CD4-positive, alpha-beta T cell treated with Interleukin-10 for 1 hour (primary cell): ENCODE measurements around the gene FAM117B.

Experiments
- DNase-seq: peaks from one replicate; pipeline ENCODE4 v3.0.0-alpha.2; 2020

FAM117B gene

DNA sequence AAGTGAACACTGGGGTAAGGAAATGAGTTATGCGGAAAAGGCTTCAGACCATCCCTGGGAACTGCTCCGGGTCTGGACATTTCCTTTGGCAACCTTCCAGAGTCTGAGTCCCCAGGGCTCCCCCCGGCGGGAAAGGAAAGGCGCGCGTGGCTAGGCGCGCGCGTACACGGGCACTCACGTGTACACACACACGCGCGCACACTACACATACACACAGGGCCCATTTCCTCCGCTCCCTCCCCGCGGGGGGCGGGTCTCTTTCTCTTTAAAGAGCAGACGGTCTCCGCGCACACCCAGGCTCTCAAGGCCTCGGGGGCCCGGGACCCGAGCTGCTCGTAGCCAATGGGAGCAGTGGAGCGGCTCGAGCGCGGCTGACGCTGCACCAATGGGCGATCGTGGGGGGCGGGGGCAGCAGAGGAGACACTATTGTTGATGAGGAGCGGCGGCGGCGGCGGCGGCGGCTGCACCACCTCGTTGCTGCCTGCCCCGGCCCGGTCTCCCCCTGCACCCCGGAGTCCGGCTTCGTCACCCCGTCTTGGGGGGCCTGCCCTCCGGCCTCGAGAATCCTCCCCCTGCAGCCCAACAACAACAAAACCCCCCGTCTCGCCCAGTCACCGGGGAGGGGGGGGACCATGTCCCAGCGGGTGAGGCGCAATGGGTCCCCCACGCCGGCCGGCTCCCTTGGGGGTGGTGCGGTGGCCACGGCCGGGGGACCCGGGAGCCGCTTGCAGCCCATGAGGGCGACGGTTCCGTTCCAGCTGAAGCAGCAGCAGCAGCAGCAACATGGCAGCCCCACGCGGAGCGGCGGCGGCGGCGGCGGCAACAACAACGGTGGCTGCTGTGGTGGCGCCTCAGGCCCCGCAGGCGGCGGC, at the start of gene FAM117B:
FAM117B (plus strand) TSS at position 414 of the 872 bp plus-strand sequence; CDS start at position 633, 219 bp downstream.
- DNase-seq: peak; percentile 98

- peak; percentile 80 for DNase-seq
Observed at GRCh38 chr2:202588647-202589581, 45.9 kb upstream of the FAM117B start.

DNA sequence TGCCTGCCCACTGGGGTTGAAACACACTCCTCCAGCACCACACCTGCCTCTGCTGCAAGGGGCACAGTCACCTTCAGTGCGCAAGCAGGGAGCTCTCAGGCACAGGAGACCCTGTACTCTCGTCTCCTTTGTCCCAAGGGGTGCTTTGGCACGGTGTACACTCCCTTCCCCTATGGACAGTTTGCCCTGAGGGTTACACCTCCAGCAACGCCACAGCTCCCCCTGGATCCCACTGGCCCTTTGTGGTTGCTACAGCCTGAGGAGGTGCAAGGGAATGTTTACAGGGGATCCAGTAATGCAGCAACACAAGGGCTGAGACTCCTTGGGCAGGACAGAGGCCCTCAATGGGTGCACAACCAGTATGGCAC, 45.2 kb upstream of the FAM117B start:
- no peak for DNase-seq

DNA sequence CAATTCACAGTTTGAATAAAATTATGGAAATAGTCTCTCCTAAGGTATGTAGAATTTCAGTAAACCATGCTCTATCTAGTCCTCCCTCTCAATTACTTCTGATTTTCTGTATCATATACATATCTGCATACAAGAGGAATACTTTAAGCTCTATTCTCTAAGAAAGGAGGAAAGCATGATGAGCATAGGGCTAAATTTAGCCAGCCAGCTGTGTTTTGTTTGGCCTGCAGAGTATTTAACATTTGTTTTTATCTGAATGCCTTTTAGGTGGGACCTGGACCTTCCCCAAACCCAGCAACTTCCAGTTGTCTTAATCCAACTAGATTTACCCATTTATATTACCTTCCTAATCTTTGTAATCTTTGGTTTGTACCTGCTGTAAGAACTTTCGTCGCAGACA, 42.2 kb upstream of the FAM117B start:
- no peak for DNase-seq

DNA sequence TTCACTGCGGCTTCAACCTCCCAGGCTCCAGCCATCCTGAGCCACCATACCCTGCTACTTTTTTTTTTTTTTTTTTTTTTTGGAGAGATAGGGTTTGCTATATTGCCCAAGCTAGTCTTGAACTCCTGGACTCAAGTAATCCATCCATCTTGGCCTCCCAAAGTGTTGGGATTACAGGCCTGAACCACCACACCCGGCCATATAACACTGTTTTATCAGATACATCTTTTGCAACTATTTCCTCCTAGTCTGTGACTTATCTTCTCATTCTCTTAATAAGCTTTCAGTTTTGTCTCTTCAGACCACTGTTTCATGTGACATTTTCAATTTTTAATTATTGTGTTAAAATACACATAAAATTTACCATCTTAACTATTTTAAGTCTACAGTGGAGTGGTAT, 35.7 kb upstream of the FAM117B start:
- no peak for DNase-seq

DNA sequence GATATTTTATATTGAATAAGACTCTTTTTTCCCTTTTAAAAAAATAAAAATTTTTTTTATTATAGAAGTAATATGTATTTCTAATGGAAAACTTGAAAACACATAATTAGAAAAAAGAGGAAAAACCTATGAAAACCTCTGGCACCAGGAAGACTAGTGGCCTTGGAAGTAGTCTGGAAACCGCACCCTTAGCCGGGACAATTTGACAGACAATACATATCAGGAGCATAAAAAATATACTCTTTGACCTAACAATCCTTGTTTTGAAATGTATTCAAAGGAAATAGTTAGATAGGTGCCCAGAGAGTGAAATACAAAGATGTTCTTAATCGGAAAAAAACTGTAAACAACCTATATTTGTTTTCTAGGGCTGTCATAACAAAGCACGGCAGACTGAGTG, 34.9 kb upstream of the FAM117B start:
- no peak for DNase-seq

DNA sequence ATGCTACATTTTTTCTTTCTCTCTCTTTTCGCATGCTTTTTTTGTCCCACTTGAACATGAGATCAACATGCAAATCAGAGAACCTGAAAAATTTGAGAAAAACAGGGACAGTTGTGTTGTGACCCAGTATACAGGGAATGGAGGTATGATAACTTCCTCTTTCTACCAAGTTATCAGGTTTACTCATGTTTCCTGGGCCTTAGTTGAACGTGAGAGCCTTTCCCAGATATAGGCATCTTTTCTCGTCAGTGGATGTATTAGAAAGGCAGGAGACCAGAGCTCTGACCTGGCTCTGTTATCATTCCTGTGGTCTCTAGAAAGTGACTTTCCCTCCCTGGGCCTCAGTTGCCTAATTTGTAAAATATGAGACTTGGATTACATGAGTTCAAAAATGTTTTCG, 30.1 kb upstream of the FAM117B start:
- no peak for DNase-seq

DNA sequence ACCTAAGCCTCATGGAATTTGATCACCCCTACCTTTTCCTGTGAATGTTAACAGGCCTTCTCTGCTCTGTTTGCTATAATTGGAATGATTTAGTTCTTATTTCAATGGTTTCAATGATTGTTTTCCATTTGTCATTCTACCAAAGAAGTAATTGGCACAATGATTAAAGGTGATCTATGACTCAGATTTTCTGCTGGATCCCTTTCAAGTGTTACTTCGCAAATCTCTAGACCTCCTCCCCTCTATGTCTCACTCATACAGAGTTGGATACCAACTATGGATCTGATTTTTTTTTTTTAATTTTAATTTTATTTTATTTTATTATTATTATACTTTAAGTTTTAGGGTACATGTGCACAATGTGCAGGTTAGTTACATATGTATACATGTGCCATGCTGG, 29.6 kb upstream of the FAM117B start:
- no peak for DNase-seq

- DNase-seq: no peak
Observed at GRCh38 chr2:202608142-202608852, 26.5 kb upstream of the FAM117B start.

GRCh38 chr2:202609381-202610145, 25.2 kb upstream of the FAM117B start:
- no peak for DNase-seq

- no peak for DNase-seq
Observed at GRCh38 chr2:202610380-202610779, 24.4 kb upstream of the FAM117B start.

DNA sequence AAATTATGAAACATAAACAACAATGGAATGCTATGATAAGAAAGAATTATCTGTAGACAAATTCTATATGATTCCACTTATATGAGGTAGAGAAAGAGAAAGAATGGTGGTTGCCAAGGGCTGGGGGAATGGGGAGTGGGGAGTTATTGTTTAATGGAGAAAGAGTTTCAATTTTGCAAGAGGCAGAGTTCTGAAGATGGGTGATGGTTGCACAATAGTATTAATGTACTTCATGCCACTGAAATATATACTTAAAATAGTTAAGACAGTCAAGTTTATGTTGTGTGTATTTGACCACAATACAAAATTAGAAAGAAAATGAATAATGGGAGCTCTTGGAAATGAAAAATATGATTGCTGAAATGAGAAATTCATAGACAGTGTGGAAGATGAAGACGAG, 22.6 kb upstream of the FAM117B start:
- no peak for DNase-seq

DNA sequence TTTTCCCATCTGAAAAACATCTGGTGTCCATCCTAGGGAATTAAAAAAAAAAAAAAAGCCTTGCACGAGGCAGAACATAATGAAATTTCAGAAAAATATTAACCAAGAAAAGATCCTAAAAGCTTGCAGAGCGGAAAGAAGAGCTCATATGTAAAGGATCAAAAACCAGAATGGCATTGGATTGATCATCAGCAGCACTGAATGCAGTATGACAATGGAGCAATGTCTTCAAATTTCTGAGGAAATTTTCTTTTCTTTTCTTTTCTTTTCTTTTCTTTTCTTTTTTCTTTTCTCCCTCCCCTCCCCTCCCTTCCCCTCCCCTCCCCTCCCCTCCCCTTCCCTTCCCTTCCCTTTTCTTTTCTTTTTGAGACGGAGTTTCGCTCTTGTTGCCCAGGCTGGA, 21.3 kb upstream of the FAM117B start:
- DNase-seq: no peak

DNA sequence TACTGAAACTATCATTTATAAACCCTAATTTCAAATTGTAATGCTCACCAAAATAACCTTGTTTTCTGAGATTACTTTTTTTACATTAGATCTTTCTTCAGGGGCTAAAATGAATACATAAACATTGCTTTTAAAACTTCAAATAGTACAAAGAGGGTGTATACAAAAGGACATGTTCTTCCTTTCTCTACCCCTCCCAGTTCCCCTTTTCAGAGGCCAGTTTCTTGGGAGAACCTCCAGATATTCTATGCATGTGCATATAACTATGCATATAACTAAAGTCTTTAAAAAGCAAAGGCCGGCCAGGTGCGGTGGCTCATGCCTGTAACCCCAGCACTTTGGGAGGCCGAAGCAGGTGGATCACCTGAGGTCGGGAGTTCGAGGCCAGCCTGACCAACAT, 10.6 kb upstream of the FAM117B start:
- DNase-seq: no peak

DNA sequence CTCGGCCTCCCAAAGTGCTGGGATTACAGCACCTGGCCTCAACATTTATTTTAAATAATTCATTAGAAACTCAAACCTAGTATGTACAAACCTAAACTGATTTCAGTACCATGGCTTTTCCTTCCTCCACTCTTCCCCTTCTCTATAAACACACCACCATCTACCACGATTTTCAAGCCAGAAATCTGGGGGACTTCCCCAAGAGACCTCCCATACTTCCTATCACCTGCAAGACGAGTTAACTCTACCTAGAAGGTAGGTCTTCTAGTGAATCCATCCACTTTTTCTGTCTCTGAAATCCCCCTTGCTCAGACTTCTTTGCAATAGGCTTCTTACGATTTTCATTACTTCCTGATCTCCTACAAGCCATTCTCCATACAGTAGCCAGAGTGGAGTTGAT, 7.7 kb upstream of the FAM117B start:
- no peak for DNase-seq

DNA sequence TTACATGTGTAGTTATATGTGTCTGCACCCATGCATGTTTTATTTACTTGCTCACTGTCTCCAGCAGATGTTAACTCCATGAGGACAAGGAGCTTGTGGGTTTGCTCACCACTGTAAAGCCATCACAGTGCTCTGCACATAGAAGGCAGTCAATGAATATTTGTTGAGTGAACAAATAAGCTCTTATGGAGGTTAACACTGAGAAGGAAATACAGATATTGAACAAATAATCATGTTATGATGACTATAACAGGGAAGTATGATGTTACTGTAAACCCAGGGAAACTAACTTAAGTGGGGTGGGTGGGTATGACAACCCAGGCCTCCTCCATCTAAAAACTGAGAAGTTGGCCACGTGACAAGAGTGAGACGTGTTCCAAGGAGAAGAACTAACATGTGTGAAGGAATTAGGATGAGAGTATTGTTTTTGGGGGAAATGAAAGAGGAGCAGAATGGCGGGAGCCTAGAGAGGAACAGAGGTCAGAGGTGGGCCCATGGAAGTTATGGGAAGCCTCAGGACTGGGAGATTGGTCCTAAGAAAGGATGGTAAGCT, 6.0 kb upstream of the FAM117B start:
- no peak for DNase-seq

GRCh38 chr2:202632682-202633290, 2.0 kb upstream of the FAM117B start:
- no peak for DNase-seq

- no peak for DNase-seq
Observed at GRCh38 chr2:202633470-202633869, 1.3 kb upstream of the FAM117B start.

DNA sequence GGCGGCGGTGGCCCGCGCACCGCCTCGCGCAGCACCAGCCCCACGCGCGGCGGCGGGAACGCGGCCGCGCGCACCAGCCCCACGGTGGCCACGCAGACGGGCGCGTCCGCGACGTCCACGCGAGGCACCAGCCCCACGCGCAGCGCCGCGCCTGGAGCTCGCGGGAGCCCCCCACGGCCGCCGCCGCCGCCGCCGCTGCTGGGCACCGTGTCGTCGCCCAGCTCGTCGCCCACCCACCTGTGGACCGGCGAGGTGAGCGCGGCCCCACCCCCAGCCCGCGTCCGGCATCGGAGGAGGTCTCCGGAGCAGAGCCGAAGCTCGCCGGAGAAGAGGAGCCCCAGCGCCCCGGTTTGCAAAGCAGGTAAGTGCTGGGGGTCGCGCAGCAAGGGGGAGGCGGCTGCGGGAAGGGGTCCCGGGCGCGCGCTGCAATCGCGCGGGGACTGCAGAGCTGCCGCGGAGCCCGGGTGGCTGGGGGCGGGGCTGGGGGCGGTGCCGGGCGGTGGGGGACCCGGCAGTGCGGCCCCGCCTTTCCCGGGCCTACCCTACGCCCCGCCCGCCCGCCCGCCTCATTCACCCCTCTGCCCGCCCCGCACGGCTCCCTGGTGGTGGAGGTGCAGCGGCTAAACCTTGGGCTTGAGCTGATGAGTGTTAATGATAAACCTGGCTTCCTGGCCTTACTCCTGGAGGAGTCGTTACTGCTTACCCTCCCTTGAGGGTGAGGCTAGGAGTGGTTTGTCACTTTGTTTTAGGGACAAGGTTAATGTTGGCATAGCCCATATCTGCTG, 851 bp downstream of the FAM117B start:
- DNase-seq: peak; percentile 85

GRCh38 chr2:202636213-202636513, 1.4 kb downstream of the FAM117B start:
- DNase-seq: no peak

GRCh38 chr2:202638721-202639120, 4.0 kb downstream of the FAM117B start:
- no peak for DNase-seq
